Chondrocyte (in vitro differentiated cells): ENCODE data around the gene LMOD3. TPM values are rescaled to one million over a fixed set of nuclear protein-coding genes. Genes with fewer than 3 reads are reported as not detected.

Experiments used
- DNase-seq: peaks from one replicate; pipeline ENCODE4 v3.0.0; 2021; ENCODE audit warnings: mixed read lengths, low spot score
- H3K27ac Mint-ChIP-seq: one replicate; pipeline ENCODE4 v1.8.0; 2021; ENCODE audit warnings: mild to moderate bottlenecking, moderate library complexity, mixed read lengths; ENCODE audit not compliant: unreplicated experiment
- H3K27me3 Mint-ChIP-seq: 2 replicates; pipeline ENCODE4 v1.8.0; 2021; ENCODE audit warnings: low read depth, mixed read lengths
- H3K36me3 Mint-ChIP-seq: 2 replicates; pipeline ENCODE4 v1.8.0; 2021; ENCODE audit warnings: low read depth, mixed read lengths
- H3K4me1 Mint-ChIP-seq: 2 replicates; pipeline ENCODE4 v1.8.0; 2021; ENCODE audit warnings: low read depth, mild to moderate bottlenecking, mixed read lengths
- H3K4me3 Mint-ChIP-seq: one replicate; pipeline ENCODE4 v1.8.0; 2021; ENCODE audit warnings: mild to moderate bottlenecking, moderate library complexity, mixed read lengths; ENCODE audit not compliant: unreplicated experiment
- H3K9me3 Mint-ChIP-seq: 2 replicates; pipeline ENCODE4 v1.8.0; 2021; ENCODE audit warnings: low read depth, mixed read lengths
- total RNA-seq: library from RNA; stranded (reverse); gene quantifications from 3 replicates; pipeline ENCODE4 v1.2.1, GENCODE V29; 2021
- TF ChIP-seq, protein P1 (sequence below): fragments of 200-600 bp; sonication (generic); IDR thresholded peaks from 2 replicates; pipeline ENCODE4 v1.5.0; 2021; ENCODE audit warnings: antibody characterized with exemption, mild to moderate bottlenecking, moderate library complexity

Gene LMOD3
- total RNA-seq, 1 donor from 2014 or later: not detected

DNA sequence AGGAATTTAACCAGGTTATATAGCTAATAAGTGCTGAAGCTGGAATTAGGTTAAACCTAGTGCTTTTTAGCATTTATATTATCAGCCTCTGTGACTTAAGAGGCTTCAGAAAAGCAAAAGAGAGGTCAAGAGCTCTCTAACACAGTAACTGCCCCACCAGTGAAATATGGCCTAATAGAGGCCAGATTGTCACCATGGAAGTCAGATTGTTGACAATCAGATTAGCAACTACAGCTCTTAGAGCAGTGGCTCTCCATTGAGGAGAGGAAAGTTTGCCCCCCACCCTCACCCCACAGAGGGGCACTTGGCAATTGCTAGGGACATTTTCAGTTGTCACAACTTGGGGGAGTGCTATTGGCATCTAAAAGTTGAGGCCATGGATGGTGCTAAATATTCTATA, 23.3 kb upstream of the LMOD3 start:
- TF ChIP-seq, protein P1, sequence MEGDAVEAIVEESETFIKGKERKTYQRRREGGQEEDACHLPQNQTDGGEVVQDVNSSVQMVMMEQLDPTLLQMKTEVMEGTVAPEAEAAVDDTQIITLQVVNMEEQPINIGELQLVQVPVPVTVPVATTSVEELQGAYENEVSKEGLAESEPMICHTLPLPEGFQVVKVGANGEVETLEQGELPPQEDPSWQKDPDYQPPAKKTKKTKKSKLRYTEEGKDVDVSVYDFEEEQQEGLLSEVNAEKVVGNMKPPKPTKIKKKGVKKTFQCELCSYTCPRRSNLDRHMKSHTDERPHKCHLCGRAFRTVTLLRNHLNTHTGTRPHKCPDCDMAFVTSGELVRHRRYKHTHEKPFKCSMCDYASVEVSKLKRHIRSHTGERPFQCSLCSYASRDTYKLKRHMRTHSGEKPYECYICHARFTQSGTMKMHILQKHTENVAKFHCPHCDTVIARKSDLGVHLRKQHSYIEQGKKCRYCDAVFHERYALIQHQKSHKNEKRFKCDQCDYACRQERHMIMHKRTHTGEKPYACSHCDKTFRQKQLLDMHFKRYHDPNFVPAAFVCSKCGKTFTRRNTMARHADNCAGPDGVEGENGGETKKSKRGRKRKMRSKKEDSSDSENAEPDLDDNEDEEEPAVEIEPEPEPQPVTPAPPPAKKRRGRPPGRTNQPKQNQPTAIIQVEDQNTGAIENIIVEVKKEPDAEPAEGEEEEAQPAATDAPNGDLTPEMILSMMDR: no peak
- H3K4me3 Mint-ChIP-seq: no peak overlapping the region
- no peaks in the 10 kb centered on the region for H3K36me3 Mint-ChIP-seq
- peaks cover 16% of the 10 kb centered on the region for H3K4me1 Mint-ChIP-seq
- DNase-seq: no peak
- no peaks in the 10 kb centered on the region for H3K9me3 Mint-ChIP-seq
- no peak overlapping the region for H3K27ac Mint-ChIP-seq
- no peaks in the 10 kb centered on the region for H3K27me3 Mint-ChIP-seq

DNA sequence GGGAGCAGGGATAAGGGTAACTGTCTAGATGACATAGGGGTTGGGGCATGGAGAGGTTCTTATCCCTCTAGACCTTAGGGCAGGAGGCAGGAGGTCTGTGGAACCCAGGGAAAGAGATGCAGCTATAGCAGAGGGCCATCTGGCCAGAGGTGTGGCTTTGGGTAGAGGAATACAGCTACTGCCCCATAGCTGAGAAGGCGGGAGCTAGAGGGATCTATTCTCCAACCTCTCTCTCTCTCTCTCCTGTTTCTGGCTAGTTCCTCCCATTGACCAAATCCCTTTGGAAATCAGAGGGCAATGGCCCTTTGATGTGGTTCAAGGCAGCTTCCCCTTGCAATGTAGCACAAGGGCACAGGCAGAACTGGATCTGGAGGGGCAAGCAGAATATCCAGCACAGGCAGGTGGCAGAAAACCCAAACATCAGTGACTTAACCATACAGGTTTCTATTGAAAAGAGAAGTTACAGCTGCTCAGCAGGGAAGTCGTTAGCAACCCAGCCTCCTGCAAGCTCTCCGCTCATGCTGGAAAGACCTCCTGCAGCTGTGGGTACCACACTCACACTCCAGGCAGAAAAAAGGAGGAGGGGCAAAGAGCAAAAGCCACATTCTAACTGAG, 22.3 kb upstream of the LMOD3 start:
- H3K27me3 Mint-ChIP-seq: no peaks in the 10 kb centered on the region
- peaks cover 16% of the 10 kb centered on the region for H3K4me1 Mint-ChIP-seq
- H3K36me3 Mint-ChIP-seq: no peaks in the 10 kb centered on the region
- H3K27ac Mint-ChIP-seq: no peak overlapping the region
- H3K4me3 Mint-ChIP-seq: no peak overlapping the region
- TF ChIP-seq, protein P1: no peak
- no peak for DNase-seq
- no peaks in the 10 kb centered on the region for H3K9me3 Mint-ChIP-seq

DNA sequence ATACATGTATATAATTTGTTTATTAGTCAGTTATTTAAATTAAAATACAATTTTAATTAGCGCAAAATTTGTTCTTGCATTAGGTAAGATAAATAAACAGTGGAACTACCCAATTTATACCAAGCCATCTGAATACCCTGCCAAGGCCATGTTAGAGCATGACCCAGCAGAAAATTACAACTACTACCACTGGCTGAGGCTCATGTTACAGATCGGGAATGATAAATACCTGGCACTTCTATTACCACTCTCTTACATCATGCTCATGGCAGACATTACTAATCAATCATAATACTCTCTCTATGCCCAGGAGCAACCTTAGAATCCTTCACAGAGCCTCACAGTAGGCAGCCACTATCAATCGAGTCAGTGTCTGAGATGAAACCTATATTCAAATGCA, 21.2 kb upstream of the LMOD3 start:
- Mint-ChIP-seq H3K27me3 (no peaks in the 10 kb centered on the region), H3K9me3 (no peaks in the 10 kb centered on the region), H3K36me3 (no peaks in the 10 kb centered on the region), H3K4me1 (peaks cover 16% of the 10 kb centered on the region), H3K27ac (no peak overlapping the region), H3K4me3 (no peak overlapping the region)
- TF ChIP-seq, protein P1: no peak
- no peak for DNase-seq

DNA sequence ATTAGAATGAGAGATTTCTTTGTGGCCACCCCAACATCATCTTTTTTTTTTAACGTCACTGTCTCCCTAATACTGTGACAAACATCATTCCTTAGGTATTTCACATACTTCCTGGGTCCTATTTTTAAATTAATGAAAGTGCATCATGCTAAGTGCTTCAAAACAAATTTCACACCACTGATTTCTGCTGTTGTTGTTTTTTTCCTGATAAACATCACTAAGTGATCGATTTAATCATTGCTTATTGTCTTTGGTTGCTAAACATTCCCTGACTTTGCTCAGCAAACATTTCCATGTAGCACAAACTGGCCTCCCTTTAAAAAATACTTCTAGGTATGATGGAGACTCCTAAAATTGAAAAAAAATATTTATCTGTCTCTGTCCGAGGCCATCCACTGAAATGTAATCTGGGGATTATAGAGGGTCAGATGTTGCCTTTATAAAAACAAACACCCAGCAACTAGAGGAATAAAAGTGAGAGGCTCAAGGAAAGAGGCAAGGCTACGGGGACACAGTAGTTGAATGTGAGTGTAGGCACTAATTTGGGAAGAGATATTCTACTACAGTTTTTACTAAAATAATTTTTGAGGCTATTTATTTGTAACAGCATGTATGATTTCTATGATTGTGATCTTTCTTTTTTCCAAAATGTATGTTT, 20.5 kb upstream of the LMOD3 start:
- Mint-ChIP-seq H3K27ac (no peak overlapping the region), H3K4me1 (peaks cover 16% of the 10 kb centered on the region), H3K27me3 (no peaks in the 10 kb centered on the region), H3K4me3 (no peak overlapping the region), H3K9me3 (no peaks in the 10 kb centered on the region), H3K36me3 (no peaks in the 10 kb centered on the region)
- TF ChIP-seq, protein P1: no peak
- DNase-seq: no peak

DNA sequence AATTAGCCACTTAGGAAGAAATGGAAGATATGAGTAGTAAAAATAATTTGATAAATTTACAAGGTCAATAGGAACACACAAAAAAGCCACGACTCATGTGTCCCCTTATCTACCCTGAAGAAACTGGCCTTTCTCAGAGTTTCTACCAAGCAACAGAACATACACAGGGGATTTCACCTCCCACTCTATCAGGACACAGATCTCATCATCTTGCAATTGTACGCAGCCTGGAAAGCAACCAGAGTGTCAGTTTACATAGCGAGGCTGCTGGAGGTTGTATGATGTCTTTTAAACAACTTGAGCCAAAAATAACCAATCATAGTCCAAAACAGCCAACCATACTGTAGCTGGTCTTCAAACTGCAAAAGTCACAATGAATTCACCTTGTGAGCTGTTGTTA, 19.7 kb upstream of the LMOD3 start:
- H3K36me3 Mint-ChIP-seq: no peaks in the 10 kb centered on the region
- no peaks in the 10 kb centered on the region for H3K27me3 Mint-ChIP-seq
- H3K9me3 Mint-ChIP-seq: no peaks in the 10 kb centered on the region
- peaks cover 16% of the 10 kb centered on the region for H3K4me1 Mint-ChIP-seq
- DNase-seq: no peak
- TF ChIP-seq, protein P1: no peak
- no peak overlapping the region for H3K27ac Mint-ChIP-seq
- H3K4me3 Mint-ChIP-seq: no peak overlapping the region
